HEK293 (cell line): ENCODE results near the gene YPEL4.

Experiments used
- TCF7L2 ChIP-seq: IDR thresholded peaks from 2 replicates; pipeline ENCODE4 v1.6.1; 2011; ENCODE audit warnings: low read depth, mild to moderate bottlenecking, inconsistent platforms, low read length, moderate library complexity, borderline replicate concordance
- ZBTB44 ChIP-seq: fragments of 450-650 bp; IDR thresholded peaks from 2 replicates; pipeline ENCODE4 v1.5.1; 2018; ENCODE audit warnings: missing biosample characterization, mild to moderate bottlenecking, missing genetic modification characterization

GRCh38 chr11:57622263-57622662, 27.4 kb downstream of the YPEL4 start:
- no peak for TF ChIP-seq ZBTB44
- no peak for TF ChIP-seq TCF7L2
